Peyer's patch (tissue), 4 donors: Measurements from ENCODE around the gene NRXN3. TPM values are rescaled to one million over a fixed set of nuclear protein-coding genes. Genes with fewer than 3 reads are reported as not detected.

Source experiments
- DNase-seq, 3 donors: peaks; one replicate each; pipeline ENCODE4 v3.0.0-alpha.2; 2017 to 2019
- H3K27ac ChIP-seq, 4 donors: fragments of 200-600 bp; sonication (generic); one replicate each; pipeline ENCODE4 v1.5.1; 2016 to 2019
- H3K27me3 ChIP-seq, 2 donors: fragments of 200-600 bp; sonication (generic); one replicate each; pipeline ENCODE4 v1.5.1; 2019
- H3K36me3 ChIP-seq, 3 donors: fragments of 200-600 bp; sonication (generic); one replicate each; pipeline ENCODE4 v1.5.1; 2016 to 2019
- H3K4me1 ChIP-seq, 4 donors: fragments of 200-600 bp; sonication (generic); one replicate each; pipeline ENCODE4 v1.5.1; 2016 to 2019
- H3K4me3 ChIP-seq, 4 donors: fragments of 200-600 bp; sonication (generic); 1 replicate in 3 of 4; 2 replicates in 1 of 4; pipeline ENCODE4 v1.5.1; 2016 to 2019; ENCODE audit warnings: mild to moderate bottlenecking in 1 of 4
- H3K9me3 ChIP-seq, 4 donors: fragments of 200-600 bp; sonication (generic); one replicate each; pipeline ENCODE4 v1.5.1; 2016 to 2019; ENCODE audit warnings: mild to moderate bottlenecking in 1 of 4
- POLR2A ChIP-seq, 2 donors: fragments of 450-650 bp; IDR thresholded peaks; one replicate each; pipeline ENCODE4 v1.5.1; 2017; ENCODE audit warnings: antibody characterized with exemption in 2 of 2, mild to moderate bottlenecking in 2 of 2, moderate library complexity in 2 of 2
- total RNA-seq, 4 donors: library from RNA; depleted of rRNA; stranded (reverse); fragments of >200 nt; gene quantifications; one replicate each; pipeline ENCODE4 v1.1.0, GENCODE V29; 2016
- TF ChIP-seq, protein P1 (sequence below), 6 experiments: fragments of 450-650 bp in 4 of 6; fragments of 200-600 bp in 2 of 6; sonication (generic) in 1 of 6; IDR thresholded peaks; one replicate each; pipeline ENCODE4 v1.5.1; 2017 to 2019; ENCODE audit warnings: antibody characterized with exemption in 6 of 6, mild to moderate bottlenecking in 3 of 6, moderate library complexity in 1 of 6

NRXN3 gene
- total RNA-seq, 4 donors from 2014 or later: 1.6 to 10.2 (median 4.4) TPM

- no peaks in the 10 kb centered on the region for H3K36me3 ChIP-seq
- no peaks in the 10 kb centered on the region for H3K27me3 ChIP-seq
- no peak overlapping the region for H3K27ac ChIP-seq
- DNase-seq: no peak
- peaks cover 0 to 16% (median 0%) of the 10 kb centered on the region in 4 donors for H3K4me1 ChIP-seq
- H3K4me3 ChIP-seq: no peak overlapping the region
- no peaks in the 10 kb centered on the region for H3K9me3 ChIP-seq
- TF ChIP-seq POLR2A (IDR thresholded peaks at IDR 0.05): no peak
- TF ChIP-seq, protein P1, sequence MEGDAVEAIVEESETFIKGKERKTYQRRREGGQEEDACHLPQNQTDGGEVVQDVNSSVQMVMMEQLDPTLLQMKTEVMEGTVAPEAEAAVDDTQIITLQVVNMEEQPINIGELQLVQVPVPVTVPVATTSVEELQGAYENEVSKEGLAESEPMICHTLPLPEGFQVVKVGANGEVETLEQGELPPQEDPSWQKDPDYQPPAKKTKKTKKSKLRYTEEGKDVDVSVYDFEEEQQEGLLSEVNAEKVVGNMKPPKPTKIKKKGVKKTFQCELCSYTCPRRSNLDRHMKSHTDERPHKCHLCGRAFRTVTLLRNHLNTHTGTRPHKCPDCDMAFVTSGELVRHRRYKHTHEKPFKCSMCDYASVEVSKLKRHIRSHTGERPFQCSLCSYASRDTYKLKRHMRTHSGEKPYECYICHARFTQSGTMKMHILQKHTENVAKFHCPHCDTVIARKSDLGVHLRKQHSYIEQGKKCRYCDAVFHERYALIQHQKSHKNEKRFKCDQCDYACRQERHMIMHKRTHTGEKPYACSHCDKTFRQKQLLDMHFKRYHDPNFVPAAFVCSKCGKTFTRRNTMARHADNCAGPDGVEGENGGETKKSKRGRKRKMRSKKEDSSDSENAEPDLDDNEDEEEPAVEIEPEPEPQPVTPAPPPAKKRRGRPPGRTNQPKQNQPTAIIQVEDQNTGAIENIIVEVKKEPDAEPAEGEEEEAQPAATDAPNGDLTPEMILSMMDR (IDR thresholded peaks at IDR 0.05): no peak
These were observed 1104.6 kb downstream of the NRXN3 start for GRCh38 chr14:79274641-79275291.

GRCh38 chr14:79275292-79275655 lies 1105.1 kb downstream of the NRXN3 start:
- Histone ChIP-seq H3K9me3 (no peaks in the 10 kb centered on the region), H3K27ac (no peak overlapping the region), H3K4me3 (no peak overlapping the region), H3K4me1 (peaks cover 0 to 16% (median 0%) of the 10 kb centered on the region in 4 donors), H3K36me3 (no peaks in the 10 kb centered on the region), H3K27me3 (no peaks in the 10 kb centered on the region)
- TF ChIP-seq, protein P1 (IDR thresholded peaks at IDR 0.05): no peak
- no peak for TF ChIP-seq POLR2A (IDR thresholded peaks at IDR 0.05)
- no peak for DNase-seq

- Histone ChIP-seq H3K4me1 (peaks cover 0 to 16% (median 0%) of the 10 kb centered on the region in 4 donors), H3K27ac (no peak overlapping the region)
- DNase-seq: peak in 1 of 3 donors; percentile 32
These were observed 1108.2 kb downstream of the NRXN3 start for GRCh38 chr14:79278286-79278797.

DNA sequence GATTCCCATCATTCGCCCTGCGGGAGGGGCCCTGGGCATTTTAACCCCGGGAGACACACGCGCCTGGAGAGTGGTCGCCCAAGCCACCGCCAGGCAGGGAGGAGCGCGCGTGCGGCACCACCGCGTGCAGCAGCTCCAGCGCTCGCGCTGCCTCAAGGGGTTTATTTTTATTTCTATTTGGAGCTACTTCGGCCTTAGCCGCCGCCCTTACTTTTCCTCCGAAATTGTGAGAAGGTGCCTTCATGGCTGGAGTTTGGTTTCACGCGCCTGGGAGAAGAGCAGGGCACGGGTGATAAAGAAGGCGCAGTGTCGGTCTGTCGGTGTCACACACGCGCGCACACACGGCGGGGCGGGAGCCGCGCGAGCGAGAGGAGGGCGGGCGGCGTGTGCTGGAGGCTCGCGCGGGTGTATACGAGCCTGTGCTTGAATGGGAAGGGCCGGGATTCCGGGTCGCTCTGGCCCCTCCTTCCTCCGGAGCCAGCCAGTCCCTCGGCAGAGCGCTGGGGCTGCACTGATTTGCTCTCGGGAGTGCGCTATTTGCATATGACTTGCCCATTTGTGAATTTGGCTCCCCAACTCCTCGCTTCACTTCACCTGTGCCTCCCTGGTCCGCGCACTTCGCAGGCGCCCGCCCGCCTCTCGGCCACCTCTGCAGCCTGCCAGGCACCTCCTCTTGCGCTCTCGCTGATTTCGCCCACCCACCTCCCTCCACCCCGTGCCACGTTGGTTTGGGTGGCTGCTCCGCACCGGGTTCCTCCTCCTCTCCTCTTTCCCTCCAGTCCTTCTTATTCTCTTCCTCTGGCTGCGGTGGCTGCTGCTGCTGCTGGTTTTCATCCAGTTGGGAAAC lies 1108.8 kb downstream of the NRXN3 start:
- H3K4me1 ChIP-seq: peaks cover 0 to 16% (median 0%) of the 10 kb centered on the region in 4 donors
- H3K27ac ChIP-seq: peak overlapping the region in 1 of 4 donors; percentile 60
- H3K9me3 ChIP-seq: no peaks in the 10 kb centered on the region
- H3K27me3 ChIP-seq: no peaks in the 10 kb centered on the region
- peak overlapping the region; percentile 15 to 54 (median 32) for H3K4me3 ChIP-seq
- TF ChIP-seq, protein P1 (IDR thresholded peaks at IDR 0.05): no peak
- no peak for TF ChIP-seq POLR2A (IDR thresholded peaks at IDR 0.05)
- DNase-seq: peak; percentile 19 to 74 (median 72)
- no peaks in the 10 kb centered on the region for H3K36me3 ChIP-seq

More at GRCh38 chr14:79278286-79278797, 1108.2 kb downstream of the NRXN3 start:
- Histone ChIP-seq H3K9me3 (no peaks in the 10 kb centered on the region), H3K4me3 (peak overlapping the region; percentile 15 to 54 (median 32)), H3K27me3 (no peaks in the 10 kb centered on the region), H3K36me3 (no peaks in the 10 kb centered on the region)
- TF ChIP-seq, protein P1 (IDR thresholded peaks at IDR 0.05): no peak
- TF ChIP-seq POLR2A (IDR thresholded peaks at IDR 0.05): no peak

DNA sequence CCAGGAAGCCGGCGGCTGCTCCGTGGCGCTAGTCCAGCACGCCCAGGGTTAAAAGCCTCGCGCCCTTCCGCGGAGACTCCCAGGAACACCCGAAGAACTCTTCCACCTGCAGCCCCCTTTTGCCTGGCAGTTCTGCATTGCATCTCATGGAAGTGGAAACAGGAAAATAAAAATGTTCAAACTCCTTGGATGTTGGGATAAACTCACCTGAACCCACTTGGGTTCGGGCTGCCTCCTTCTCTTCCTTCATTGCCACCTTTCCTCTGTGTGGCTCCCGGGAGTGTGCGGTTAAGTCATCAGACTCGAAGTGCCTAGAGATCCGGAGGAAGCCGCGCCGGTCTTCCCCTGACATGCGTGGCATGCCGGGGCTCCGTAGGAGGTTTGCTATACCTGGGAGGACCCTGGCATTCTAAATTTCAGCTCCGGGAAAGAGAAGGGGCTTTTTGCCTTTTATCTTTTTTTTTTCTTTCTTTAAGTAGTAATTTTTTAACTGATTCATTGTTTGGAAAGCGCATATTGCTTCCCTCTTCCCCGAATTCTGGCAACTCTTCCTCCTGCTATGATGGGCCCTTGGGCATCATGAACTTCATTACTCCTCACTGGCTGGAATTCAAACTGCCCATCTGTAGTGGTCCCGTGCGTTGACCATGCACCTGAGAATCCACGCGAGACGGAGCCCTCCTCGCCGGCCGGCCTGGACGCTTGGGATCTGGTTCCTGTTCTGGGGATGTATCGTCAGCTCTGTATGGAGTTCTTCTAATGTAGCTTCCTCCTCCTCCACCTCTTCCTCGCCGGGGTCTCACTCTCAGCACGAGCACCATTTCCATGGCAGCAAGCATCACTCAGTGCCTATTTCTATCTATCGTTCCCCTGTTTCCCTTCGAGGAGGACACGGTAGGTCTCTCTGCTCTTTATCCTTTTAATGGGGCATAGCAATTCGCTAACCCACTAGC lies 1109.7 kb downstream of the NRXN3 start:
- TF ChIP-seq POLR2A (IDR thresholded peaks at IDR 0.05): no peak
- TF ChIP-seq, protein P1 (IDR thresholded peaks at IDR 0.05): no peak
- no peaks in the 10 kb centered on the region for H3K36me3 ChIP-seq
- H3K27ac ChIP-seq: peak overlapping the region in 1 of 4 donors; percentile 60
- H3K9me3 ChIP-seq: no peaks in the 10 kb centered on the region
- H3K4me3 ChIP-seq: peak overlapping the region in 3 of 4 donors; percentile 19 to 54 (median 44)
- no peaks in the 10 kb centered on the region for H3K27me3 ChIP-seq
- peak in 1 of 3 donors; percentile 34 for DNase-seq
- peaks cover 0 to 16% (median 0%) of the 10 kb centered on the region in 4 donors for H3K4me1 ChIP-seq
